LNCaP clone FGC (cell line): ENCODE results near the gene DPP4.

Source experiments
- DNase-seq: peaks from one replicate; pipeline ENCODE4 v3.0.0-alpha.2; 2011; ENCODE audit warnings: low read depth
- H3K4me3 ChIP-seq: 2 replicates; pipeline ENCODE4 v1.5.1; 2011; ENCODE audit warnings: mild to moderate bottlenecking, low read depth, low read length, control low read depth
- TF ChIP-seq, protein P1 (sequence below): IDR thresholded peaks from 2 replicates; pipeline ENCODE4 v1.5.1; 2012; ENCODE audit warnings: mild to moderate bottlenecking; ENCODE audit not compliant: control insufficient read depth, insufficient read depth; ENCODE audit errors: extremely low read depth

The DPP4 gene

DNA sequence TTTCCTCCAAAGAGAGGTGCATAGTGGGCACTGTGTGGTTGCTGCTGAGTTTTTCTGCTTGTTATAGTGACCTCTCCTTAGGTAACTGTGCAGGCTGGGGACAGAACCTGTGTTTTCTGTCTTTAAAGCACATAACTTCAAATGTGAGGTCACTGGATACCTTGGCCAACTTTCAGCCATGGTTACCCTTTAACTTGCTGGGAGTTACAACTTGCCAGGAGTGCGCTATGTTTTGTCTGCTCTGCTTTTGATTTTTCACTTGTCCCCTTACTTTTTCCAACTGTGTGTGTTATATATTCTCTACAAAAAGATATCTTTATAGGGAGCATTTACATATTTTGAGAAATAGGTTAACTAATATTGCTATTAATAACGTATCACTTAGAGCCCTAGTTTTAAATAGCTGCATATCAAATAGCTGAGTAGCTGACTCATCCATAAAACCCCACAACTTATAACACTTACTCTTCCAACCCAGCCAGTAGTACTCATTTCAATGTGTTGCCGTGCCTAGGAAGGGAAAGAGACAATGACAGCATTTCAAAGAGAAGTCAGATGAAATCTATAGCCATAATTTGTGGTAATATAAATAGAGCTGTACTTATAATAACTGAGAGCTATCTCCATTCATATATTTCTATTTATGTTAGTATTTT is 51.6 kb downstream of the DPP4 start:
- DNase-seq: no peak
- no peak overlapping the region for H3K4me3 ChIP-seq
- TF ChIP-seq, protein P1, sequence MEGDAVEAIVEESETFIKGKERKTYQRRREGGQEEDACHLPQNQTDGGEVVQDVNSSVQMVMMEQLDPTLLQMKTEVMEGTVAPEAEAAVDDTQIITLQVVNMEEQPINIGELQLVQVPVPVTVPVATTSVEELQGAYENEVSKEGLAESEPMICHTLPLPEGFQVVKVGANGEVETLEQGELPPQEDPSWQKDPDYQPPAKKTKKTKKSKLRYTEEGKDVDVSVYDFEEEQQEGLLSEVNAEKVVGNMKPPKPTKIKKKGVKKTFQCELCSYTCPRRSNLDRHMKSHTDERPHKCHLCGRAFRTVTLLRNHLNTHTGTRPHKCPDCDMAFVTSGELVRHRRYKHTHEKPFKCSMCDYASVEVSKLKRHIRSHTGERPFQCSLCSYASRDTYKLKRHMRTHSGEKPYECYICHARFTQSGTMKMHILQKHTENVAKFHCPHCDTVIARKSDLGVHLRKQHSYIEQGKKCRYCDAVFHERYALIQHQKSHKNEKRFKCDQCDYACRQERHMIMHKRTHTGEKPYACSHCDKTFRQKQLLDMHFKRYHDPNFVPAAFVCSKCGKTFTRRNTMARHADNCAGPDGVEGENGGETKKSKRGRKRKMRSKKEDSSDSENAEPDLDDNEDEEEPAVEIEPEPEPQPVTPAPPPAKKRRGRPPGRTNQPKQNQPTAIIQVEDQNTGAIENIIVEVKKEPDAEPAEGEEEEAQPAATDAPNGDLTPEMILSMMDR: no peak

DNA sequence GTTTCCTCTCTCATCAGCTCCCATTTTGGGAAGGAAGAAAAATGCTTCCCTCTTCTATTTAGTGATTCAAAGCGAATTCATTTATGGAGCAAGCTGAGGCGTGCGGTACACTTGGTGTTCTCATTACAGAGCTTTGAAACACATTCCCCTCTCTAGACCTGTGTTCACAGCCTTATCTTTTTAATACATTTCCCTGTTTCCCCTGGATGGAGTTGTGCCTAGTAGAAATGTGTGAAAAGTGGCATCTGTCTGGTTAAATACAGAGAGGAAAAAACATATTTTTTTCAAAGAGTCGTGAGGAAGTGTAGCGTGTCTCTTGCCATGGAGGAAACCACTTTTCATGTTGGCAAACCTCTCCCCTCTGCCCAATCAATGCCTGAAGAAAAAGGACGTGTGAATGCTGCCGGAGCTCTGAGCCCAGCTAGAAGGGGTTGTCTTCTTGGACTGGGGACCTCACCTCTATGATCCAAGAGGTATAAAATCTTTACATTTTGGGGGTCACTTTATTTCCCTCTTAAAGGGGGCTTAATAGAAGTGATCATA is 52.4 kb downstream of the DPP4 start:
- H3K4me3 ChIP-seq: no peak overlapping the region
- no peak for DNase-seq

DNA sequence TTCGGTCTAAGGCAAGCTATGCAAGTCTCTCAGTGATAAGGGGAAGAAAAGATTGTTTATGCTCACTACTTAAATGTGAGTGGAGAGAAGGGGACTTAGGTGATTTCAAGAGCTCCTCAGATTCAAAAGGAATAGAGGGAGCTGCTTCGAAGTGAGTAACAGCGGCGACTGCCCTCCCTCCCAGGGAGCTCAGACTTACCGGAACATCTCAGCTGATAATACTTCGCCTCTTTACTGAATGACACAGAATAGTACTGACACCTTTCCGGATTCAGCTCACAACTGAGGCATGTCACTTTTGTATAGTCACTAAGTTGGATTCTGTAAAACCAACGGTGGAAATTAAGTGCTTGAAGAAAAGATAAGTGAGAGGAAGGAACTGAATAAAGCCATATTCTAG is 55.5 kb downstream of the DPP4 start:
- no peak for DNase-seq
- H3K4me3 ChIP-seq: no peak overlapping the region
- TF ChIP-seq, protein P1: no peak

More for the DNA sequence above, 52.4 kb downstream of the DPP4 start:
- TF ChIP-seq, protein P1: no peak

DNA sequence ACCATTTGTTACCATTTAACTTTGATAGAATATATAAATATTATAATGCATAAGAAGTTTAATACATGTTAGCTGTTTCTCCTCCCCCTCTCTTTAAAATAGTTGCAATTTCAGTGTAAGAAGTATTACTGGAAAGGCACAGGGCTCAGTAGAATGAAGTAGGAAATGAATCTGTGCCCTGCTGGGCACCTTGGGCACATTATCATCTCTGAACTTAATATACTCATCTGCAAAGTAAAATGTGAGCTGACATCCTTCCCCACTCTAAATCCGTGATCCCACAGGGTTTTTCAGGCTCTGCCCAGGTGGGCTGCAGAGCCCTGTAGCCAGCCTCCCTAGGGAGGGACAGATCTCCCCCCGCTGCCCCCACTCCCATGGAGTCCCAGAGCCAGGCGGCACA is 56.8 kb downstream of the DPP4 start:
- no peak for DNase-seq
- no peak overlapping the region for H3K4me3 ChIP-seq
- TF ChIP-seq, protein P1: no peak

DNA sequence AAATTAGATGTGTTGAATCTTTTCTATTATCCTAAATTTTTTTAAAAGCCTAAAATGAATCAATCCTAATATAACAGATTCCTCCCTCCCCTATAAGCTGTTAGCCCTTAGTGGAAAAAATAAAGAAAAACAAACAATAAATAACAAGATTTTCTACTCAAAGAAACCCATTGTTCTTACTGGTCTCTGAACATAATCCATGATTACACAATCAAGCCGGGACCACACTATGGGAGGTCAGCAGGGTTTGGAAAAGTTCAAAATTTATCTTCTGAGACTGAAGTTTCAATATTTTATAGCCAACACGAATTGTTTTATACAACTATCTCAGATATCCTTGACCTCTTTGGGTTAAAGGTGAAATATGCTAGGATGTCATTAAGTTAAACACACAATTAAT is 57.9 kb downstream of the DPP4 start:
- no peak overlapping the region for H3K4me3 ChIP-seq
- no peak for DNase-seq
- TF ChIP-seq, protein P1: no peak

DNA sequence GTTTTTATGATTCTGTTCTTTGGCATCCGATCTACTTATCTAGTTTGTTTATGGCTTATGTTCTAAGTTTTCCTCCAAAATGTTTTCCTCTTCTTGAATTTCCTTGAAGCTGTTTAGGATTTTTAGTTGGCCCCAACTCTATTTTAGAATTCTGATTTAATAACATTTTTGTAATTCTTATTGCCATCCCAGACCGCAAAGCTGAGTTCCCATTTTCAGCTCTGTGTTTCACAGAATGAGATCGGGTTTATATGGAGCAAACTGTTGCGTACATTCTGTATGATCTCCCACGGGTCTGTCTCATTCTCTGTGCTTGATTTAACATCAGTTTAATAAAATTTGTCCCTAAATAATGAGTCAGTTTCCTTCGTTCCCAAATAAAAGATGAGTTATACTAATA is 59.3 kb downstream of the DPP4 start:
- TF ChIP-seq, protein P1: no peak
- H3K4me3 ChIP-seq: no peak overlapping the region
- no peak for DNase-seq
